ENCODE results near the gene ZNF664. TPM values are rescaled to one million over a fixed set of nuclear protein-coding genes. Genes with fewer than 3 reads are reported as not detected.
"Not testable (repeated sequence)": the region's sequence is repeated elsewhere in the genome, so short reads cannot be mapped to it uniquely, and the experiment has no call there.

Gene ZNF664
- total RNA-seq, 2 donors from 2014 or later: 33.7 to 42.1 TPM

DNA sequence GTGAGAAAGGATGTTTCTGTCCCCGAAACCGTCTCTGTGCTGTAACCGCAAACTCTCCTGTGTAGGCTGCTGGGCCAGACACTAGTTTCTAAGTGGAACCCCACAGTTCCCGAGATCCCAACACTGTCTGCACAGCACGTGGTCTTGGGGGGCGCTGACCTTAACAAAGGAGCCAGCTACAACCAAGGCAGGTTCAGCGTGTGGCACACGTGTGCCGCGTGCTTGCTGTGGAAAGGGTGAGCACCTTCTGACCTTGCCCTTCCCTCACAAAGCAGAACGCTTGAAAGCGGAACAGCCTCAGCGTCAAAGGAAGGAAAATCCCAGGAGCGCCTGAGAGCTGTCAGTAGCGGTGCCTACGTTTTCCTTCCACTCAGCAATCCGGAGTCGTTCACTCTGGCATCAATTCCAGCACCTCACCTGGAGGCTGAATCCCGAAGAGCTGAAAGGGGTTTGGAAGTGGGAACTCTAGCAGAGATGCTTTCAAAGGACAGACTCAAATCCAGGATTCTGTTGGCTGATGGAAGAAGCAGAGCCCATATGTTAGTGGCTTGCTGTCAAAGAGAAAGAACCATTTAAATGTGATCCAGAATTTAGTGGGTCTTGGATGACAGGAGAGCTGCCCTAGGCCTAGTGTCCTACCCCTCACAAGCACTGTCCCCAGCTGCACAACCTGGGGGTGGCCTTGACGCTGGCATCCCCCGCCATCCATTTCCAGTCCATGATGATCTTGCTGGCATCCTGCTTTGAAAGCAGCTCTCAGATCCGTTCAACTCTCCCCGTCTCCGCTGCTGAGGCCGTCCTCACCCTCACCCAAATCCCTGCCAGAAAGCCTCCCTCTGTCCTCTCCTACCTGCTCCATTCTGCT, 27.5 kb upstream of the ZNF664 start:
- no peak for DNase-seq
- peaks cover 8% of the 10 kb centered on the region for H3K36me3 Mint-ChIP-seq (ENCODE audit: low read depth)
- no peaks in the 10 kb centered on the region for H3K9me3 ChIP-seq (ENCODE audit: control insufficient read depth, low read length, poor library complexity, severe bottlenecking)
- H3K4me3 Mint-ChIP-seq: no peak overlapping the region
- peak overlapping the region; percentile 67 for H3K27ac Mint-ChIP-seq
- peaks cover 8% of the 10 kb centered on the region for H3K4me1 Mint-ChIP-seq
- ATAC-seq: no peak
- H3K27me3 Mint-ChIP-seq: no peaks in the 10 kb centered on the region

DNA sequence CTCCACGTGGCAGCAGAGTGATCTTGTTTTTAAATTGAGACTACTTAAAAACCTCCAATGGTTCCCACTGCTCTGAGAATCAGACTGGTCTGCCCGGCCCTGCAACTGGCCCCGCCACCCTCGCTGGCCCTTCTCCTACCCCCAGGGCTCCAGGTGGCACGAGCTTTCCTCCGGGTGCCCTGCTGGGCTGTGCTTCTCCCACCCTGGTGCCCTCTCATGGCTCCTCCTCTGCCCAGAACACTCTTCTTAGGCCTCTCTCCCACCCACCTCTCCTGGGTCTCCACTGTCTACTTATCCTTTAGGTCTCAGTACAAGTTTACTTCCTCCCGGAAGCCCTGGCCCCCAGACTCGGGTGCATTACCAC, 26.9 kb upstream of the ZNF664 start:
- Mint-ChIP-seq H3K4me3 (no peak overlapping the region), H3K36me3 (ENCODE audit: low read depth) (peaks cover 8% of the 10 kb centered on the region), H3K27ac (peak overlapping the region; percentile 67), H3K4me1 (peaks cover 11% of the 10 kb centered on the region), H3K27me3 (no peaks in the 10 kb centered on the region)
- ATAC-seq (no peak), DNase-seq (no peak)
- H3K9me3 ChIP-seq (ENCODE audit: control insufficient read depth, low read length, poor library complexity, severe bottlenecking): no peaks in the 10 kb centered on the region

DNA sequence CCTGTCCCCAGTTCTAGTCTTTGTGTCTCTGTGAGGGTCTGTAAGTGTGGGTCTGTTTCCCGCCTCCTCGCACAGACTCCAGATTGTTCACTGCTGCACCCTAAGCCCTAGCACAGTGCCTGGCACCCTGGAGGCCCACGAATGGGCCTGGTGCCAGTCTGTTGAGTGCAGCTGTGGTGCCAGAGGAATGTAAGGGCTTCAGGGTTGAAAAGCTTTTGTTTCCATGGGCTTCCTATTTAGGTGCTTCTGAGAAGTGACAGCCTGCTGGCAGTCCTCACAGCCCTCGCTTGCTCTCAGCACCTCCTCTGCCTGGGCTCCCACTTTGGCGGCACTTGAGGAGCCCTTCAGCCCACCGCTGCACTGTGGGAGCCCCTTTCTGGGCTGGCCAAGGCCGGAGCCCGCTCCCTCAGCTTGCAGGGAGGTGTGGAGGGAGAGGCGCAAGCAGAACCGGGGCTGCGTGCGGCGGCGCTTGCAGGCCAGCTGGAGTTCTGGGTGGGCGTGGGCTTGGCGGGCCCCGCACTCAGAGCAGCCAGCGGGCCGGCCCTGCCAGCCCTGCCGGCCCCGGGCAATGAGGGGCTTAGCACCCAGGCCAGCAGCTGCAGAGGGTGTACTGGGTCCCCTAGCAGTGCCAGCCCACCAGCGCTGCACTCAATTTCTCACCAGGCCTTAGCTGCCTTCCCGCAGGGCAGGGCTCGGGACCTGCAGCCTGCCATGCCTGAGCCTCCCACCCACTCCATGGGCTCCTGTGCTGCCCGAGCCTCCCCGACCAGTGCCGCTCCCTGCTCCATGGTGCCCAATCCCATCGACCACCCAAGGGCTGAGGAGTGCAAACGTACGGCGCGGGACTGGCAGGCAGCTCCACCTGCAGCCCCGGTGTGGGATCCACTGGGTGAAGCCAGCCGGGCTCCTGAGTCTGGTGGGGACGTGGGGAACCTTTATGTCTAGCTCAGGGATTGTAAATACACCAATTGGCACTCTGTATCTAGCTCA, 26.2 kb upstream of the ZNF664 start:
- not testable (repeated sequence) for ATAC-seq; H3K36me3 Mint-ChIP-seq (ENCODE audit: low read depth); H3K4me3 Mint-ChIP-seq; H3K9me3 ChIP-seq (ENCODE audit: control insufficient read depth, low read length, poor library complexity, severe bottlenecking); DNase-seq; H3K27me3 Mint-ChIP-seq
- Mint-ChIP-seq H3K27ac (peak overlapping the region; percentile 67), H3K4me1 (peaks cover 14% of the 10 kb centered on the region)

DNA sequence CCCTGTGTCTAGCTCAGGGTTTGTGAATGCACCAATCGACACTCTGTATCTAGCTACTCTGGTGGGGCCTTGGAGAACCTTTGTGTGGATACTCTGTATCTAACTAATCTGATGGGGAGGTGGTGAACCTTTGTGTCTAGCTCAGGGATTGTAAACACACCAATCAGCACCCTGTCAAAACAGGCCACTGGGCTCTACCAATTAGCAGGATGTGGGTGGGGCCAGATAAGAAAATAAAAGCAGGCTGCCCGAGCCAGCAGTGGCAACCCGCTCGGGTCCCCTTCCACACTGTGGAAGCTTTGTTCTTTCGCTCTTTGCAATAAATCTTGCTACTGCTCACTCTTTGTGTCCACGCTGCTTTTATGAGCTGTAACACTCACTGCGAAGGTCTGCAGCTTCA, 25.5 kb upstream of the ZNF664 start:
- not testable (repeated sequence) for H3K4me3 Mint-ChIP-seq; H3K27me3 Mint-ChIP-seq; DNase-seq; H3K9me3 ChIP-seq (ENCODE audit: control insufficient read depth, low read length, poor library complexity, severe bottlenecking); ATAC-seq; H3K36me3 Mint-ChIP-seq (ENCODE audit: low read depth); H3K27ac Mint-ChIP-seq
- H3K4me1 Mint-ChIP-seq: peaks cover 14% of the 10 kb centered on the region

DNA sequence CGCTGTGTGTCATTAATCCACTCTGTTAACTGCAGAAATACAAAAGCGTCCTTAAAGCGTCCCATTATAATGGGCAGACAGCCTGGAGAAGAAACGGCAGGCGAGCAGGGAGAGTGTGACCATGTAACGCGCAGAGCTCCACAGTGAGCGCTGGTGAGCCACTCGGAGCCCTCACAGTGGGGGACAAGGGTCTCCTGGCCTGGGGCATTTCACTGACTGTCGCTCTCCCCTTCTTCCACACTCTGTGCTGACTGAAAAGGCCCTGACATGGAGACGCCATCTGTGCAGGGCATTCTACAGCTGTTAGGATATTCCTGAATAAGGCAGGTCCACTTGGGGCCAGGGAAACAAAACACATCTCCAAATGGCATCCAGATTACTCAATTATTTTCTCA, 24.6 kb upstream of the ZNF664 start:
- Mint-ChIP-seq H3K27me3 (no peaks in the 10 kb centered on the region), H3K27ac (no peak overlapping the region), H3K36me3 (ENCODE audit: low read depth) (peaks cover 2% of the 10 kb centered on the region), H3K4me3 (no peak overlapping the region), H3K4me1 (peaks cover 14% of the 10 kb centered on the region)
- ATAC-seq (no peak), DNase-seq (no peak)
- H3K9me3 ChIP-seq (ENCODE audit: control insufficient read depth, low read length, poor library complexity, severe bottlenecking): no peaks in the 10 kb centered on the region

DNA sequence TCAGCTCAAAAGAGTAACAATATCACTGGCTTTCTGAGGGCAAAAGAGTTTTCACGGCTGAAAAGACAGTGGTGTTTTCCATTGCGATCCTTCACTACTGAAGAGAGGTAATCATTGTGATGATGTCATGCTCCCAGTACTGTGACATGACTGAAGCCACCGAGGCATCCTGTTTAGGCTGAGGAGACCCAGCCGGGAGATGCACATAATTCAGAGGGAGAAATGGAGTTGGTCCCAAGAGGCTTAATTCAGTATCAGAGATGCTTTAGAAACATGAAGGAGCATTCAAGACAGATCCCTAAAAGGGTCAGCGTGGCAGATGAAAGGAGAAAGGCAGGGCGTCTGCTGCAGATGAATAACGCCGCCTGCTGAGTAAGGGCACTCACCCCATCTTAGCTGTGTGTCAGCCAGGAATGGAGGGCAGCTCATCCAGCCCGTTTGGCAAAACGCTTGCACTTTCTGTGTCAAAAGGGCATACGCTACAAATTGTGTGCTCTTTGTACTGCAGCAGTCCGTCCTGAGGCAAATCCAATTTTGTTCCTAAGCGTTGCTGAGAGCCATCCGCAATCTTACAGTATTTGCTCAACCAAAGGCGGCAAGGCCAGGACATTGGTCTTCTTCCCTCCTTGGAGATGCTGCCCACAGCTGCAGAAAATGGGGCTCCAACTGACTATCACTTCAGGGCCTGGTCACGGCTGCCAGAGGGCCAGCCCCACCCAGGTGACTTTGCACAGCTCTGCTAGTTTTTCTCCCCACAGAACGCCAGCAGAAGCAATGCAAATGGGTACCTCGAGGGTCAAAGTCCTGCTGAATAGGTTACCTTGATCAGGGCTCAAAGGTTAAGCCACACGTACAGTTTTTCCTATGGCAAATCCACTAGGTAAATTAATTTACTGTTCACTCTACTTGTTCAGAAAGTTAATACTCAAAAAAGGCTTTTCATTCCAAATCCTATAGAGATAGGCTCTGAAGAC, 23.9 kb upstream of the ZNF664 start:
- no peak overlapping the region for H3K27ac Mint-ChIP-seq
- no peaks in the 10 kb centered on the region for H3K9me3 ChIP-seq (ENCODE audit: control insufficient read depth, low read length, poor library complexity, severe bottlenecking)
- no peaks in the 10 kb centered on the region for H3K27me3 Mint-ChIP-seq
- H3K4me3 Mint-ChIP-seq: no peak overlapping the region
- no peak for ATAC-seq
- DNase-seq: no peak
- peaks cover 14% of the 10 kb centered on the region for H3K4me1 Mint-ChIP-seq
- peaks cover 2% of the 10 kb centered on the region for H3K36me3 Mint-ChIP-seq (ENCODE audit: low read depth)

DNA sequence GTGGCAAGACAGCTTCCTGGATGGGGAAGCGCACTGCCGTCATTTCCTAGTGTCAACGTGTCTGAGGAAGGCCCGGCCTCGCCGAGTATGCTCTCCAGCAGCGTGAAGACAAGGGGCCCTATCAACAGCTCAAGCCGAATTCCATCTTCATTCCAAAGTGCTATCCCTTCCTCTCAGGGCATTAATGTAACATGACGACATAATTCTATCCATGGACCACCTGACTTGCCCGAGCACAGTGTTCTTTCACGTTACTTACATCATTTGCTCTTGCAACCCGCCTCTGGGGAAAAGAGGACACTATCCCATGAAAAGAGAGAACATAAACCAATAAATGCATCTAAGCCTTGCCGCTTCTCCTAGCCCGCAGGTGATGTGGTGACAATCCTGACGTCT, 23.2 kb upstream of the ZNF664 start:
- no peak for DNase-seq
- H3K4me1 Mint-ChIP-seq: peaks cover 14% of the 10 kb centered on the region
- peak overlapping the region; percentile 43 for H3K27ac Mint-ChIP-seq
- no peak for ATAC-seq
- H3K9me3 ChIP-seq (ENCODE audit: control insufficient read depth, low read length, poor library complexity, severe bottlenecking): no peaks in the 10 kb centered on the region
- H3K27me3 Mint-ChIP-seq: no peaks in the 10 kb centered on the region
- no peak overlapping the region for H3K4me3 Mint-ChIP-seq
- H3K36me3 Mint-ChIP-seq (ENCODE audit: low read depth): no peaks in the 10 kb centered on the region

DNA sequence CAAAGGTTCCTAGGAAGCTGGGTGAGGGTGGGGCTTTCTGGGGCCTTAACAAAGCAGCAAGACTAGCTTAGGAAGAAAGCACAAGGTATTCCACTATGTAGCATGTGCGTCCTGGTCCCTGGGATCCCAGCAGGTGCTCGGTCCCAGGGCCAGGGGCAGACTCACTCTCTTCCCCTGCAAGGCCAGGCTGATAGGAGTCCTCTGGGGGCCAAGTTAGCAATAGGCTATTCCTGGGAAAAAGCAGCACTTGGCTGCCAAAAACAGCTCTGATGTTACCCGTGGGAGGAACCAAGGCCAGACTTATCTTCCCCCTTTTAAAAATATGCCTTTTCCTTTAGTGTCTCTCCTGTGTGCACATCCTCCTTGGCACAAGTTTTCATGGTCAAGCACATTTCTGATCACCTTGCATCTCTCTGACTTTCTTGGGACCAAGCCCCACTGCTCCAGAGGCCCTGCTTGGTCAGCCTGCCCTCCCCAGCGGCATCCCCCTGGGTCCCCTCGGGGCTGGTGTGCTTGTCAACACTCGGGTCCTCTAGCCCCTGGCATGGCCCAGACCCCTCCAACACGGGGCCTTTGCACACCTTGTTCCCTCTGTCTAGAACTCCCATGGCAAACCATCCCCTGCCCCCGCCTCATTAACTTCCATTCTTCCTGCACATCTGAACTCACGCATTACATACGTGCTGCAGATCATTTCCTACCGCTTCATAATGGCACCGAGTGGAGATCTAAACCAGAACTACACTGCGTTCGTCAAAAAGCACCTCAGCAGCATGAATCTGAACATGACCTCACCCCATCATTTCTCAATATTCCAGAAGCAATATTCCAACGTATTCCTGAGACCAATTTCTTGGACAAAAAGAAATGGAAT, 22.3 kb upstream of the ZNF664 start:
- no peaks in the 10 kb centered on the region for H3K27me3 Mint-ChIP-seq
- H3K27ac Mint-ChIP-seq: peak overlapping the region; percentile 43
- H3K36me3 Mint-ChIP-seq (ENCODE audit: low read depth): no peaks in the 10 kb centered on the region
- H3K4me1 Mint-ChIP-seq: peaks cover 12% of the 10 kb centered on the region
- no peak overlapping the region for H3K4me3 Mint-ChIP-seq
- H3K9me3 ChIP-seq (ENCODE audit: control insufficient read depth, low read length, poor library complexity, severe bottlenecking): no peaks in the 10 kb centered on the region
- no peak for DNase-seq
- ATAC-seq: no peak

DNA sequence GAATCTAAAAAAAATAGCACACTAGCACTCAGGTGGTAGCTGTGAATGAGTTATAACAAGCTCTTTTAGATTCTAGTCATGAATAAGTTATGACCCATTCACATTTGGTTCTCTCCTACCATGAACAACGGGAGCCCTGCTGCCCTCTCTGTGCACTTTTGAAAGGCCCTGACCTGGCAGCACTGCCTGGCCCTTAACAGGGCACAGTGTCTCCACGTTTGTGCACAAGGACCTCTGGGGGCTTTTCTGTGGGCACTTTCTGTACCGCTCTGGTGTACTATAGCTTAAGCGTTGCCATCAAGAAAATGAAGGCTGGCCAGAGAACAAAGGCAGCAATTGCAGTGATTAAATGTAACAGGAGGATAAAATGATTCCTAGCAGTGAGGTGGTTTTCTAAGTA, 21.5 kb upstream of the ZNF664 start:
- H3K4me1 Mint-ChIP-seq: peaks cover 8% of the 10 kb centered on the region
- no peak overlapping the region for H3K27ac Mint-ChIP-seq
- ATAC-seq (no peak), DNase-seq (no peak)
- no peaks in the 10 kb centered on the region for H3K36me3 Mint-ChIP-seq (ENCODE audit: low read depth)
- H3K27me3 Mint-ChIP-seq: no peaks in the 10 kb centered on the region
- H3K9me3 ChIP-seq (ENCODE audit: control insufficient read depth, low read length, poor library complexity, severe bottlenecking): no peaks in the 10 kb centered on the region
- no peak overlapping the region for H3K4me3 Mint-ChIP-seq

DNA sequence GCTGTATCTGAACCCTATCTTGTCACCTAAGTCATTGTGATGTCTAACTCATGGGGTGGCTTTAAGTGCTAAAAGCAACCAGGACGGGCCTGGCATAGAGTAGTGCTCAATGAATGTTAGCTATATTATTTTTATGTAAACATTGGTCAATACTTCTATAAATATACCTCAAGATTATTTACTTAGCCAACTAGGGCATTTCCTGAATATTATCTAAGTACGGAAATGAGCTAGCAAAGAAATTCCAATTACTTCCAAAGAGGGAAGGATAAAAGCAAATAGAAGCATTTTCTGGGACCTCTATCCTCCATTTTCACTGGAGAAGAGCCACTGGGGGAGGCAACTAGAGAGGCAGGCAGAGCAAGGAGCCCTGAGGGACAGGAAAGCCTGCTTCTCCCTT, 21.0 kb upstream of the ZNF664 start:
- Mint-ChIP-seq H3K36me3 (ENCODE audit: low read depth) (no peaks in the 10 kb centered on the region), H3K4me1 (peaks cover 7% of the 10 kb centered on the region), H3K27me3 (no peaks in the 10 kb centered on the region), H3K27ac (no peak overlapping the region), H3K4me3 (no peak overlapping the region)
- H3K9me3 ChIP-seq (ENCODE audit: control insufficient read depth, low read length, poor library complexity, severe bottlenecking): no peaks in the 10 kb centered on the region
- no peak for ATAC-seq
- DNase-seq: no peak

DNA sequence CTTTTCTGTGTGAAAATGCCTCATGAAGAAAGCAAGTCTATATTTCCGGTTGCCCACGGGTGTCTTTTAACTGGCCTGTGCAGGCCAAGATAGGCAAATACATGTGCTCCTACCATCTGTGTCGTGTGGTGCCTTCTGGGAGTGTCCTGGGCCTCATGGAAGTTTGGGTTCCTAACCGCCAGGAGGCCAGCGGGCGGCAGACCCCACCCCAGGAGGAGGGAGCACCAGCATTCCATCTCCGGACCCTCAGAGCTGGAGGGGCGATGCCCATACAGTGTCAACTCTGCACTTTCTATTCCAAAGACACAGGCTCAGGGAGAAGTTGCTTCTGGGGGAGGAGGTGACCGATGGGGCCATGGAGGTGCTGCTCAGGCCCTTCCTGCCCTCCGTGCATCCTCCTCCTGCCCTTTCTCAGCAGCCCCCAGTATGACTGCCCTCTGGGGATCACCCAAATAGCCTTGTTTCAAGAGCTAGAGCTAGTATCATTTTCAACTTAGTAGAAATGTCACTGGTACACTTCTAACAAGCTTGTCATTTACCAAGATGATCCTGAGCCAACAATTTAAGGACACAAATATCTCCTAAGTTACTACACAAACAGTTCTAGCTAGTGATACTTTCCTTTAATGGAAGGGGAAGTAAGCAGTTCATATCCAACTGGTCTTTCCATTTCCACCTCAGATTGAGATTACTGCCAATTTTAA, 18.2 kb upstream of the ZNF664 start:
- peaks cover 6% of the 10 kb centered on the region for H3K4me1 Mint-ChIP-seq
- H3K9me3 ChIP-seq (ENCODE audit: control insufficient read depth, low read length, poor library complexity, severe bottlenecking): no peaks in the 10 kb centered on the region
- no peaks in the 10 kb centered on the region for H3K27me3 Mint-ChIP-seq
- H3K27ac Mint-ChIP-seq: no peak overlapping the region
- H3K36me3 Mint-ChIP-seq (ENCODE audit: low read depth): no peaks in the 10 kb centered on the region
- DNase-seq (no peak), ATAC-seq (no peak)
- no peak overlapping the region for H3K4me3 Mint-ChIP-seq

Data from T-helper 17 cell (primary cell).